ENCODE results near the gene ADAMTS9. TPM values are rescaled to one million over a fixed set of nuclear protein-coding genes. Genes with fewer than 3 reads are reported as not detected.

ADAMTS9 gene
- polyA plus RNA-seq, 1 experiment: 0.16 TPM

DNA sequence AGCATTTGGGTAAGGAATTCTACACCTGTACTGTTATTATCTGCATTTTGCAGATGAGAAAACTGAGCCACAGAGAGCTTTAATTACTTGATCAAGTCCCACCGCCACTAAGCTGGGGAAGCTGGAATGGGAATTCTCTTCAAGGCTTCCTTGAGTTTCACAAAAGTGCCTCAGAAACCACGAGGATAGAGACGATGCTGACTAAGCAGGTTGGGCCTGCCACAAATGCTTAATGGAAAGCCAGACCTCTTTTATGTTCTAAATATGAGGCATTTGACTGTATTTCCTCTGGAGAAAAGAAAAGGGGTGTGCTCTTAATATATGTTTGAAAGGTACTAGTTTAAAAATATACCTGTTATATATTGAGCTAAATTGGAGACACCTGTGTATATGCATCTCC, 34.7 kb downstream of the ADAMTS9 start:
- no peak for DNase-seq (ENCODE audit: low read depth)
- TF ChIP-seq, protein P1, sequence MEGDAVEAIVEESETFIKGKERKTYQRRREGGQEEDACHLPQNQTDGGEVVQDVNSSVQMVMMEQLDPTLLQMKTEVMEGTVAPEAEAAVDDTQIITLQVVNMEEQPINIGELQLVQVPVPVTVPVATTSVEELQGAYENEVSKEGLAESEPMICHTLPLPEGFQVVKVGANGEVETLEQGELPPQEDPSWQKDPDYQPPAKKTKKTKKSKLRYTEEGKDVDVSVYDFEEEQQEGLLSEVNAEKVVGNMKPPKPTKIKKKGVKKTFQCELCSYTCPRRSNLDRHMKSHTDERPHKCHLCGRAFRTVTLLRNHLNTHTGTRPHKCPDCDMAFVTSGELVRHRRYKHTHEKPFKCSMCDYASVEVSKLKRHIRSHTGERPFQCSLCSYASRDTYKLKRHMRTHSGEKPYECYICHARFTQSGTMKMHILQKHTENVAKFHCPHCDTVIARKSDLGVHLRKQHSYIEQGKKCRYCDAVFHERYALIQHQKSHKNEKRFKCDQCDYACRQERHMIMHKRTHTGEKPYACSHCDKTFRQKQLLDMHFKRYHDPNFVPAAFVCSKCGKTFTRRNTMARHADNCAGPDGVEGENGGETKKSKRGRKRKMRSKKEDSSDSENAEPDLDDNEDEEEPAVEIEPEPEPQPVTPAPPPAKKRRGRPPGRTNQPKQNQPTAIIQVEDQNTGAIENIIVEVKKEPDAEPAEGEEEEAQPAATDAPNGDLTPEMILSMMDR (IDR thresholded peaks at IDR 0.05; ENCODE audit: insufficient read depth, low read depth, low read length): no peak
- CTCF ChIA-PET: no interaction called here
- H3K4me3 ChIP-seq (ENCODE audit: low read depth, low read length): no peak overlapping the region
- no peaks in the 10 kb centered on the region for H3K36me3 ChIP-seq (ENCODE audit: control insufficient read depth, insufficient read depth, low read length)
- H3K27me3 ChIP-seq (ENCODE audit: control insufficient read depth, insufficient read depth, low read length): no peaks in the 10 kb centered on the region
- POLR2A ChIA-PET: no interaction called here

DNA sequence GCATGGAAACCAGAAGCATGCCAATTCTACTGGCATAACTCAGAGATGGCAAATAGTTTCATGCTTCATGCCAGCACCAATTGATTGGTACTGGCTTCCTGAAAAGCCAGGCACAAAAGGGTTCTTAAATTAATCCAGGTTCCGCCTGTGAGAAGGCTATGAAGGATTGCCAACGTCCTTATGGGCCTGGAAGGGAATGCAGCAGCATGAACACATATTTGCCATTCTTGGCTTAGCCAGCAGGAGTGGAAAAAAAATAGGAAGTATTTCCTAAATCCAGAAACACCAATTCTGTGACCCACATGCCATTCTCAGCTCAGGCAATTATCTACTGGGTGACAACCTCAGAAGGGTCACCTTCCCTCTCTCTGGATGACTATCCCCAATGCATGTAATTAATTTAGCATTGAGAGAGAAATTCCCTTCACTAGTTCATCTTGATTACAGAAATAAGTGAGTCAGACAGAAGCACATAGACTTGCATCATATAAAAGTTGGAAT, 36.0 kb downstream of the ADAMTS9 start:
- no peak for DNase-seq (ENCODE audit: low read depth)
- TF ChIP-seq, protein P1 (IDR thresholded peaks at IDR 0.05; ENCODE audit: insufficient read depth, low read depth, low read length): no peak
- CTCF ChIA-PET: interaction anchor here (0.6 to 1.2 kb wide), 2 partner anchors 33 to 66 kb away, joined by 3 to 5 read pairs; no protein-coding TSS in a partner anchor
- H3K27me3 ChIP-seq (ENCODE audit: control insufficient read depth, insufficient read depth, low read length): no peaks in the 10 kb centered on the region
- H3K4me3 ChIP-seq (ENCODE audit: low read depth, low read length): no peak overlapping the region
- POLR2A ChIA-PET: no interaction called here
- H3K36me3 ChIP-seq (ENCODE audit: control insufficient read depth, insufficient read depth, low read length): no peaks in the 10 kb centered on the region

DNA sequence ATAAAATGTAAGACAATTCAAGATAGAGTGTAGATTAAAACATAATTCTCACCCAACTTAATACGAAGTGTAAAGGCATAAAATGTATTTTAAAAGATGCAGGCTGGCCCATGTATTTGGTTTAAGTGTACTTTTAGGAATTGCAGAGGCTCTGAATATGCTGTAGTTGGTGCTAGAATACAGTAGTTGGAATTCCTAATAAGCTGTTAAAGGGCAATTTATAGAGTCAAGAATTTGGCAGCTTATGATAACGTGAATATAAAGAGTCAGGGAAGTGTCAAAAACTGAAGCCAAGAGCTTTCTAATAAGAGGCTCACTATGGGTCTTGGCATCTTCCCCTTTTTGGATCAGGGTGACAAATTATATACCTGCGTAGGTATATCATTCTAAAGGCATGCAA, 36.5 kb downstream of the ADAMTS9 start:
- ChIA-PET CTCF (interaction anchor here (1.0 to 1.2 kb wide), 2 partner anchors 34 to 118 kb away, joined by 3 read pairs; no protein-coding TSS in a partner anchor), POLR2A (no interaction called here)
- TF ChIP-seq, protein P1 (IDR thresholded peaks at IDR 0.05; ENCODE audit: insufficient read depth, low read depth, low read length): no peak
- H3K36me3 ChIP-seq (ENCODE audit: control insufficient read depth, insufficient read depth, low read length): no peaks in the 10 kb centered on the region
- no peak overlapping the region for H3K4me3 ChIP-seq (ENCODE audit: low read depth, low read length)
- no peaks in the 10 kb centered on the region for H3K27me3 ChIP-seq (ENCODE audit: control insufficient read depth, insufficient read depth, low read length)
- DNase-seq (ENCODE audit: low read depth): no peak

DNA sequence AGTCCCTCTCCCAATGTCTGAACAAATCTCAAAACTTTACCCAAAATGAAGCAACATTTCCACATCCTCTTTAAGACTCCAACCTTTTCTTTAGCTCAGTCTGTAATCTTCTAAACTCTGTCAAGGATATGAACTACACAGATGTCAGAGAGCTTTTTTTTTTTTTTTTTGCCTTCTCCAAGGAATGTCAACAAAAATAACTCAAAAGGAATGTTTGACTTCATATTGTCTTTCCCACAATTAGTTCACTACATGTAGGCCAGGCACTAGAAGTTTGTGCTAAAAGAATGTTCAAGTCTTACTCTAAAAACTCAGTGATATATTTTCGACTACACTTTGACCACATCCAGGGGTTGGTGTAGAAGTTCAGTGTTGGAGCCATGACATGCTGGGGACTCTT, 37.1 kb downstream of the ADAMTS9 start:
- POLR2A ChIA-PET: interaction anchor here (0.6 kb wide), 1 partner anchor 24 kb away, joined by 3 read pairs; no protein-coding TSS in a partner anchor
- no peak overlapping the region for H3K4me3 ChIP-seq (ENCODE audit: low read depth, low read length)
- H3K36me3 ChIP-seq (ENCODE audit: control insufficient read depth, insufficient read depth, low read length): no peaks in the 10 kb centered on the region
- CTCF ChIA-PET: interaction anchor here (1.0 kb wide), 1 partner anchor 118 kb away, joined by 3 read pairs; no protein-coding TSS in a partner anchor
- TF ChIP-seq, protein P1 (IDR thresholded peaks at IDR 0.05; ENCODE audit: insufficient read depth, low read depth, low read length): no peak
- DNase-seq (ENCODE audit: low read depth): peak; percentile 56
- no peaks in the 10 kb centered on the region for H3K27me3 ChIP-seq (ENCODE audit: control insufficient read depth, insufficient read depth, low read length)

DNA sequence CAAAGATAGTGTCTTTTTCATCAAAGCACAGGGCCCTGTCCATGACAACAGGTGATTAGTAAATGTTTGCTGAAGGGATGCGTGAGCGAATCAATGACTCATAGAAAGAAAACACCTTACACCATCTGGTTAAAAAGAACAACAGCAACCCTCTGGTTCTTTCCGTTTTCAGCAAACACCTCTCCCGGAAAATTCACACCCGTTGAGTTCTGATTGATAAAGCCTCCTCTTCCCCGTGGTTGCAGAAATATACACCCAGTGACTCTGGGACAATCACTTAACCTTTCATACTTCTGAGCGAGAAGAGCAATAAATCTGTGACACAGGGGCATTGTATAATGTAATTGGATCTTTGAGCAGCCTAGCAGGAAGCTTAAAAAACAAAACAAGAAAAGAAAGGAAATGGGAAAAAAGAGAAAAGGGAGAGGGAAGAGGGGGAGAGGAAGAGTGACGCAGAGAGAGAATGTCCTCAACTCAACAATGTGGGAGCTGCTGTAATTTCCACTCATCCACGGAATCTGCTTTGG, 37.6 kb downstream of the ADAMTS9 start:
- no peaks in the 10 kb centered on the region for H3K36me3 ChIP-seq (ENCODE audit: control insufficient read depth, insufficient read depth, low read length)
- no peak overlapping the region for H3K4me3 ChIP-seq (ENCODE audit: low read depth, low read length)
- ChIA-PET CTCF (interaction anchor here (0.7 to 1.2 kb wide), 3 partner anchors 11 to 120 kb away, joined by 3 to 4 read pairs (median 4); no protein-coding TSS in a partner anchor), POLR2A (interaction anchor here (0.6 kb wide), 1 partner anchor 25 kb away, joined by 3 read pairs; no protein-coding TSS in a partner anchor)
- TF ChIP-seq, protein P1 (IDR thresholded peaks at IDR 0.05; ENCODE audit: insufficient read depth, low read depth, low read length): no peak
- no peaks in the 10 kb centered on the region for H3K27me3 ChIP-seq (ENCODE audit: control insufficient read depth, insufficient read depth, low read length)
- DNase-seq (ENCODE audit: low read depth): no peak

Measured in BJ (cell line).